ENCODE results near the gene CBX3.
"Not testable (repeated sequence)": the region's sequence is repeated elsewhere in the genome, so short reads cannot be mapped to it uniquely, and the experiment has no call there.

The CBX3 gene

GRCh38 chr7:26201247-26202018 lies at the start of gene CBX3:
TSS of gene CBX3 (plus strand) at chr7:26201745. CDS start at chr7:26202999, 1,254 bp downstream.
- peak; percentile 80 to 82 for DNase-seq (ENCODE audit: low read depth in 2 of 2, low spot score in 1 of 2)

GRCh38 chr7:26151953-26152781 lies 49.4 kb upstream of the CBX3 start, which contains the start of gene NFE2L3:
TSS of gene NFE2L3 (plus strand) at chr7:26152198. CDS start at chr7:26152499, 301 bp downstream.
- DNase-seq (ENCODE audit: low read depth in 2 of 2, low spot score in 1 of 2): peak; percentile 36 to 52

- not testable (repeated sequence) for DNase-seq (ENCODE audit: low read depth in 2 of 2, low spot score in 1 of 2)
Measured at GRCh38 chr7:26152782-26153240, 48.7 kb upstream of the CBX3 start.

GRCh38 chr7:26153241-26153822 lies 48.2 kb upstream of the CBX3 start:
- DNase-seq (ENCODE audit: low read depth in 2 of 2, low spot score in 1 of 2): no peak

GRCh38 chr7:26153823-26154783 lies 47.4 kb upstream of the CBX3 start:
- DNase-seq (ENCODE audit: low read depth in 2 of 2, low spot score in 1 of 2): no peak

- DNase-seq (ENCODE audit: low read depth in 2 of 2, low spot score in 1 of 2): no peak
Measured at GRCh38 chr7:26155531-26156375, 45.8 kb upstream of the CBX3 start.

- DNase-seq (ENCODE audit: low read depth in 2 of 2, low spot score in 1 of 2): no peak
Measured at GRCh38 chr7:26156451-26157420, 44.8 kb upstream of the CBX3 start.

- DNase-seq (ENCODE audit: low read depth in 2 of 2, low spot score in 1 of 2): no peak
Measured at GRCh38 chr7:26157520-26158105, 43.9 kb upstream of the CBX3 start.

- no peak for DNase-seq (ENCODE audit: low read depth in 2 of 2, low spot score in 1 of 2)
Measured at GRCh38 chr7:26159243-26159642, 42.3 kb upstream of the CBX3 start.

GRCh38 chr7:26160896-26161295 lies 40.6 kb upstream of the CBX3 start:
- DNase-seq (ENCODE audit: low read depth in 2 of 2, low spot score in 1 of 2): no peak

GRCh38 chr7:26162431-26162830 lies 39.1 kb upstream of the CBX3 start:
- no peak for DNase-seq (ENCODE audit: low read depth in 2 of 2, low spot score in 1 of 2)

- not testable (repeated sequence) for DNase-seq (ENCODE audit: low read depth in 2 of 2, low spot score in 1 of 2)
Measured at GRCh38 chr7:26163804-26164203, 37.7 kb upstream of the CBX3 start.

- no peak for DNase-seq (ENCODE audit: low read depth in 2 of 2, low spot score in 1 of 2)
Measured at GRCh38 chr7:26165950-26166683, 35.4 kb upstream of the CBX3 start.

GRCh38 chr7:26166684-26167266 lies 34.8 kb upstream of the CBX3 start:
- no peak for DNase-seq (ENCODE audit: low read depth in 2 of 2, low spot score in 1 of 2)

GRCh38 chr7:26167303-26167934 lies 34.1 kb upstream of the CBX3 start:
- DNase-seq (ENCODE audit: low read depth in 2 of 2, low spot score in 1 of 2): no peak

- no peak for DNase-seq (ENCODE audit: low read depth in 2 of 2, low spot score in 1 of 2)
Measured at GRCh38 chr7:26168458-26169023, 33.0 kb upstream of the CBX3 start.
